Activated CD4-positive, alpha-beta T cell treated with anti-CD3 and anti-CD28 coated beads for 48 hours (primary cell): ENCODE results near the gene KLK2.

Source experiments
- DNase-seq: peaks from one replicate; pipeline ENCODE4 v3.0.0-alpha.2; 2020

The KLK2 gene

DNA sequence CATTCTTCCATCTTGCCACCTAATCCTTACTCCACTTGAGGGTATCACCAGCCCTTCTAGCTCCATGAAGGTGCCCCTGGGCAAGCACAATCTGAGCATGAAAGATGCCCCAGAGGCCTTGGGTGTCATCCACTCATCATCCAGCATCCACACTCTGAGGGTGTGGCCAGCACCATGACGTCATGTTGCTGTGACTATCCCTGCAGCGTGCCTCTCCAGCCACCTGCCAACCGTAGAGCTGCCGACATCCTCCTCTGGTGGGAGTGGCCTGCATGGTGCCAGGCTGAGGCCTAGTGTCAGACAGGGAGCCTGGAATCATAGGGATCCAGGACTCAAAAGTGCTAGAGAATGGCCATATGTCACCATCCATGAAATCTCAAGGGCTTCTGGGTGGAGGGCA, 21.6 kb upstream of the KLK2 start:
- DNase-seq, result no peak

DNA sequence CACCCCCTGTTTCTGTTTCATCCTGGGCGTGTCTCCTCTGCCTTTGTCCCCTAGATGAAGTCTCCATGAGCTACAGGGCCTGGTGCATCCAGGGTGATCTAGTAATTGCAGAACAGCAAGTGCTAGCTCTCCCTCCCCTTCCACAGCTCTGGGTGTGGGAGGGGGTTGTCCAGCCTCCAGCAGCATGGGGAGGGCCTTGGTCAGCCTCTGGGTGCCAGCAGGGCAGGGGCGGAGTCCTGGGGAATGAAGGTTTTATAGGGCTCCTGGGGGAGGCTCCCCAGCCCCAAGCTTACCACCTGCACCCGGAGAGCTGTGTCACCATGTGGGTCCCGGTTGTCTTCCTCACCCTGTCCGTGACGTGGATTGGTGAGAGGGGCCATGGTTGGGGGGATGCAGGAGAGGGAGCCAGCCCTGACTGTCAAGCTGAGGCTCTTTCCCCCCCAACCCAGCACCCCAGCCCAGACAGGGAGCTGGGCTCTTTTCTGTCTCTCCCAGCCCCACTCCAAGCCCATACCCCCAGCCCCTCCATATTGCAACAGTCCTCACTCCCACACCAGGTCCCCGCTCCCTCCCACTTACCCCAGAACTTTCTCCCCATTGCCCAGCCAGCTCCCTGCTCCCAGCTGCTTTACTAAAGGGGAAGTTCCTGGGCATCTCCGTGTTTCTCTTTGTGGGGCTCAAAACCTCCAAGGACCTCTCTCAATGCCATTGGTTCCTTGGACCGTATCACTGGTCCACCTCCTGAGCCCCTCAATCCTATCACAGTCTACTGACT, 18.4 kb upstream of the KLK2 start, which contains the start of gene KLK3:
KLK3 (plus strand) TSS at position 280 of the 775 bp plus-strand sequence; CDS start at position 321, 41 bp downstream.
- DNase-seq, result no peak

DNA sequence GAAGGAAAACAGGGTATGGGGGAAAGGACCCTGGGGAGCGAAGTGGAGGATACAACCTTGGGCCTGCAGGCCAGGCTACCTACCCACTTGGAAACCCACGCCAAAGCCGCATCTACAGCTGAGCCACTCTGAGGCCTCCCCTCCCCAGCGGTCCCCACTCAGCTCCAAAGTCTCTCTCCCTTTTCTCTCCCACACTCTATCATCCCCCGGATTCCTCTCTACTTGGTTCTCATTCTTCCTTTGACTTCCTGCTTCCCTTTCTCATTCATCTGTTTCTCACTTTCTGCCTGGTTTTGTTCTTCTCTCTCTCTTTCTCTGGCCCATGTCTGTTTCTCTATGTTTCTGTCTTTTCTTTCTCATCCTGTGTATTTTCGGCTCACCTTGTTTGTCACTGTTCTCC, 15.9 kb upstream of the KLK2 start:
- DNase-seq, result no peak

- no peak for DNase-seq
Observed at GRCh38 chr19:50858886-50859285, 14.4 kb upstream of the KLK2 start.

DNA sequence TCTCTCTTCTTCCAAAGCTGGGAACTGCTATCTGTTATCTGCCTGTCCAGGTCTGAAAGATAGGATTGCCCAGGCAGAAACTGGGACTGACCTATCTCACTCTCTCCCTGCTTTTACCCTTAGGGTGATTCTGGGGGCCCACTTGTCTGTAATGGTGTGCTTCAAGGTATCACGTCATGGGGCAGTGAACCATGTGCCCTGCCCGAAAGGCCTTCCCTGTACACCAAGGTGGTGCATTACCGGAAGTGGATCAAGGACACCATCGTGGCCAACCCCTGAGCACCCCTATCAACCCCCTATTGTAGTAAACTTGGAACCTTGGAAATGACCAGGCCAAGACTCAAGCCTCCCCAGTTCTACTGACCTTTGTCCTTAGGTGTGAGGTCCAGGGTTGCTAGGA, 13.4 kb upstream of the KLK2 start:
- DNase-seq, result no peak

DNA sequence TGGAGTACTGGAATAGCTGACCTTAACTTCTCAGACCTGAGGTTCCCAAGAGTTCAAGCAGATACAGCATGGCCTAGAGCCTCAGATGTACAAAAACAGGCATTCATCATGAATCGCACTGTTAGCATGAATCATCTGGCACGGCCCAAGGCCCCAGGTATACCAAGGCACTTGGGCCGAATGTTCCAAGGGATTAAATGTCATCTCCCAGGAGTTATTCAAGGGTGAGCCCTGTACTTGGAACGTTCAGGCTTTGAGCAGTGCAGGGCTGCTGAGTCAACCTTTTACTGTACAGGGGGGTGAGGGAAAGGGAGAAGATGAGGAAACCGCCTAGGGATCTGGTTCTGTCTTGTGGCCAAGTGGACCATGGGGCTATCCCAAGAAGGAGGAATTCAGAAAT, 12.2 kb upstream of the KLK2 start:
- DNase-seq, result no peak

- no peak for DNase-seq
Observed at GRCh38 chr19:50861496-50862286, 11.5 kb upstream of the KLK2 start.

DNA sequence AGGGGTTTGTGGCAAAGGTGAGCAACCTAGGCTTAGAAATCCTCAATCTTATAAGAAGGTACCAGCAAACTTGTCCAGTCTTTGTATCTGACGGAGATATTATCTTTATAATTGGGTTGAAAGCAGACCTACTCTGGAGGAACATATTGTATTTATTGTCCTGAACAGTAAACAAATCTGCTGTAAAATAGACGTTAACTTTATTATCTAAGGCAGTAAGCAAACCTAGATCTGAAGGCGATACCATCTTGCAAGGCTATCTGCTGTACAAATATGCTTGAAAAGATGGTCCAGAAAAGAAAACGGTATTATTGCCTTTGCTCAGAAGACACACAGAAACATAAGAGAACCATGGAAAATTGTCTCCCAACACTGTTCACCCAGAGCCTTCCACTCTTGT, 3.8 kb upstream of the KLK2 start:
- DNase-seq, result no peak

DNA sequence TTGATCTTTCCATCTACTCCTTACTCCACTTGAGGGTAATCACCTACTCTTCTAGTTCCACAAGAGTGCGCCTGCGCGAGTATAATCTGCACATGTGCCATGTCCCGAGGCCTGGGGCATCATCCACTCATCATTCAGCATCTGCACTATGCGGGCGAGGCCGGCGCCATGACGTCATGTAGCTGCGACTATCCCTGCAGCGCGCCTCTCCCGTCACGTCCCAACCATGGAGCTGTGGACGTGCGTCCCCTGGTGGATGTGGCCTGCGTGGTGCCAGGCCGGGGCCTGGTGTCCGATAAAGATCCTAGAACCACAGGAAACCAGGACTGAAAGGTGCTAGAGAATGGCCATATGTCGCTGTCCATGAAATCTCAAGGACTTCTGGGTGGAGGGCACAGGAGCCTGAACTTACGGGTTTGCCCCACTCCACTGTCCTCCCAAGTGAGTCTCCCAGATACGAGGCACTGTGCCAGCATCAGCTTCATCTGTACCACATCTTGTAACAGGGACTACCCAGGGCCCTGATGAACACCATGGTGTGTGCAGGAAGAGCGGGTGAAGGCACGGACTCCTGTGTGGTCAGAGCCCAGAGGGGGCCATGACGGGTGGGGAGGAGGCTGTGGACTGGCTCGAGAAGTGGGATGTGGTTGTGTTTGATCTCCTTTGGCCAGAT, 2.7 kb upstream of the KLK2 start:
- DNase-seq, result peak; percentile 64

DNA sequence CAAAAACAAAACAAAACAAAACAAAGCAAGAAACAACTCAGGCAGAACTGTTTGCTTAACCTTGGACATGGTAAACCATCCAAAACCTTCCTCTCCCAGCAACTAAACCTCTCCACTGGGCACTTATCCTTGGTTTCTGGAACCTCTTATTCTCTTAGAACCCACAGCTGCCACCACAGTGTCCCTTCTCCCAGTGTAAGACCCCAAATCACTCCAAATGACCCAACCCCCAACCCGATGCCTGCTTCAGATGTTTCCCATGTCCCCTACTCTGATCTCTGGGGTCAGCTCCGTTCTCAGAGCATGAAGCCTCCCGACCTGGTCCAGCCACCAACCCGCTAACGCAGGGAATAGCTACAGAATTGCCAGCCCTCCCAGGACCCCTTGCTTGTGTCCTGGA, 972 bp downstream of the KLK2 start:
- DNase-seq, result no peak

DNA sequence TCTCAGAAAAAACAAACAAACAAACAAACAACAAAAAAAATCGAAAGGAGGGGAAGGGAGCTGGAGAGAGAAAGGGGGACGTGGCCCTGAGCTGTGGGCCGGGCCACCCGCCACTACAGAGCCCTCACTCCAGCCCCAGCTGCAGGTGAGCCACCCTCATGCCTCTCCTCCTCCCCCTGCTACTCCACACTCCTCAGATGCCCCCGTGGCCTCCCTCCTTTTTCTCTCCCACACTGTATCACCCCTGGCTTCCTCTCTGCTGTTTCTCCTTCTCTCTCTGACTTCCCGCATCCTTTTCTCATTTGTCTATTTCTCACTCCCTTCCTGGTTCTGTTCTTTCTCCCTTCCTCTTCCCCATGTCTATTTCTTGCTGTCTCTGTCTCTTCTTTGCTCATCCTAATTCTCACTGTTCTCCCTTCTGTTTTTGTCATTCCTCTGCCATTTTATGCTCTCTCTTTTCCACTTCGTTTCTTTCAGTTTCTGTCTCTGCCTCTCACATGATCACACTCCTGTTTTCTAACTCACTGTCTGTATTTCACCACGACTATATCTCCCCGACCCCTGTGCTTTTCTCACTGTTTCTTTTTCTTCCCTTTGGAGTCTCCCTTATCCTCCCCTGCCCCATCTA, 2.7 kb downstream of the KLK2 start:
- no peak for DNase-seq

DNA sequence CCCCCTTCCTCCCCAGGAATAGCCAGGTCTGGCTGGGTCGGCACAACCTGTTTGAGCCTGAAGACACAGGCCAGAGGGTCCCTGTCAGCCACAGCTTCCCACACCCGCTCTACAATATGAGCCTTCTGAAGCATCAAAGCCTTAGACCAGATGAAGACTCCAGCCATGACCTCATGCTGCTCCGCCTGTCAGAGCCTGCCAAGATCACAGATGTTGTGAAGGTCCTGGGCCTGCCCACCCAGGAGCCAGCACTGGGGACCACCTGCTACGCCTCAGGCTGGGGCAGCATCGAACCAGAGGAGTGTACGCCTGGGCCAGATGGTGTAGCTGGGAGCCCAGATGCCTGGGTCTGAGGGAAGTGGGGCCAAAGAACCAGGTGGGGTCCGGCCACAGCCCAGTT, 3.2 kb downstream of the KLK2 start:
- DNase-seq, result no peak

DNA sequence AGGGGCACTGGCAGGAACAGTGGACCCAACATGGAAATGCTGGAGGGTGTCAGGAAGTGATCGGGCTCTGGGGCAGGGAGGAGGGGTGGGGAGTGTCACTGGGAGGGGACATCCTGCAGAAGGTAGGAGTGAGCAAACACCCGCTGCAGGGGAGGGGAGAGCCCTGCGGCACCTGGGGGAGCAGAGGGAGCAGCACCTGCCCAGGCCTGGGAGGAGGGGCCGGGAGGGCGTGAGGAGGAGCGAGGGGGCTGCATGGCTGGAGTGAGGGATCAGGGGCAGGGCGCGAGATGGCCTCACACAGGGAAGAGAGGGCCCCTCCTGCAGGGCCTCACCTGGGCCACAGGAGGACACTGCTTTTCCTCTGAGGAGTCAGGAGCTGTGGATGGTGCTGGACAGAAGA, 4.1 kb downstream of the KLK2 start:
- no peak for DNase-seq

GRCh38 chr19:50878851-50879250, 5.6 kb downstream of the KLK2 start:
- no peak for DNase-seq

GRCh38 chr19:50880241-50880640, 7.0 kb downstream of the KLK2 start:
- DNase-seq, result no peak

- no peak for DNase-seq
Observed at GRCh38 chr19:50882188-50882587, 8.9 kb downstream of the KLK2 start.

DNA sequence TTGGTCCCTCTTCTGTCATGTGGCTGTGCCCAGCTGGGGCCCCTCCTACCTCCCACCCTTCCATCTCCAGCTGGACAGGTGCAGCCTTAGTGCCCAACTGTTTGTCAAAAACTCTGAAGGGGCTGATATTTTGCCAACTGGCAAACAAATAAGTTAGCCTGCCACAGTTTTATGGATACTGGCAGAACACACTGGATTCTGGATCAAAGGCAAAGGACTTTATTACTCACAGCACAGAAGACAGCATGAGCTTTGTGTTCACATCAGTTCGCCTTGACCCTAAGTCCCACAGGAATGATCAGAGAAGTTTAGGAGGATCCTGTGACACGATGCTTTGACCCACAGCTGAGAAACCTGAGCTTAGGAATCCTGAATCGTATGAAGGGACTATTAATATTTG, 16.4 kb downstream of the KLK2 start:
- DNase-seq, result no peak

GRCh38 chr19:50890422-50891252, 17.4 kb downstream of the KLK2 start:
- no peak for DNase-seq

GRCh38 chr19:50891253-50891625, 18.0 kb downstream of the KLK2 start:
- DNase-seq, result no peak

- DNase-seq, result no peak
Observed at GRCh38 chr19:50893047-50893736, 20.0 kb downstream of the KLK2 start.

- no peak for DNase-seq
Observed at GRCh38 chr19:50894478-50895356, 21.5 kb downstream of the KLK2 start.
